Natural killer cell (primary cell): Measurements from ENCODE around the gene SLC35A2. TPM values are rescaled to one million over a fixed set of nuclear protein-coding genes. Genes with fewer than 3 reads are reported as not detected.

Source experiments
- ATAC-seq, 3 donors: fragments of 150-1000 bp in 2 of 3; fragments of 200-7000 bp in 1 of 3; cut with Tn5 transposase; 1 replicate in 1 of 3; 2 replicates in 2 of 3; pipeline ENCODE4 v1.10.0; 2021; ENCODE audit warnings: mild to moderate bottlenecking in 2 of 3, moderate library complexity in 2 of 3
- DNase-seq, 2 donors: peaks; one replicate each; pipeline versions ENCODE4 v3.0.0 to v3.0.0-alpha.2; 2013 to 2021; ENCODE audit warnings: mixed read lengths in 1 of 2
- H3K27ac ChIP-seq: one replicate; pipeline ENCODE4 v1.5.1; 2013; ENCODE audit warnings: mild to moderate bottlenecking, low read length
- H3K27me3 ChIP-seq: one replicate; pipeline ENCODE4 v1.6.1; 2013; ENCODE audit warnings: low read length; ENCODE audit not compliant: control insufficient read depth, insufficient read depth
- H3K36me3 ChIP-seq: one replicate; pipeline ENCODE4 v1.6.1; 2013; ENCODE audit warnings: low read length; ENCODE audit not compliant: control insufficient read depth, insufficient read depth
- H3K4me1 ChIP-seq: one replicate; pipeline ENCODE4 v1.6.1; 2013; ENCODE audit warnings: low read length; ENCODE audit not compliant: control insufficient read depth, insufficient read depth
- H3K4me3 ChIP-seq: one replicate; pipeline ENCODE4 v1.5.1; 2013; ENCODE audit warnings: low read length
- H3K9me3 ChIP-seq: one replicate; pipeline ENCODE4 v1.6.1; 2013; ENCODE audit warnings: low read length; ENCODE audit not compliant: control insufficient read depth, insufficient read depth
- H3K27ac Mint-ChIP-seq, 2 donors: one replicate each; pipeline ENCODE4 v1.8.0; 2022; ENCODE audit warnings: mild to moderate bottlenecking in 2 of 2, mixed read lengths in 2 of 2, moderate library complexity in 1 of 2
- H3K27me3 Mint-ChIP-seq, 2 donors: one replicate each; pipeline ENCODE4 v1.8.0; 2022; ENCODE audit warnings: low read depth in 2 of 2, mixed read lengths in 2 of 2
- H3K36me3 Mint-ChIP-seq: one replicate; pipeline ENCODE4 v1.8.0; 2022; ENCODE audit warnings: mixed read lengths
- H3K4me1 Mint-ChIP-seq, 2 donors: one replicate each; pipeline ENCODE4 v1.8.0; 2022; ENCODE audit warnings: mixed read lengths in 2 of 2
- H3K4me3 Mint-ChIP-seq: one replicate; pipeline ENCODE4 v1.8.0; 2022; ENCODE audit warnings: mild to moderate bottlenecking, moderate library complexity, mixed read lengths
- H3K9me3 Mint-ChIP-seq, 2 donors: one replicate each; pipeline ENCODE4 v1.8.0; 2022; ENCODE audit warnings: mixed read lengths in 2 of 2
- CTCF ChIP-seq: fragments of 200-600 bp; IDR thresholded peaks from one replicate; pipeline ENCODE4 v1.8.0; 2022; ENCODE audit warnings: antibody characterized with exemption
- WGBS: methylation state at CpG from one replicate; pipeline ENCODE4 v1.1.7; 2013; ENCODE audit warnings: missing lambda C conversion rate; ENCODE audit not compliant: insufficient coverage; 5-methylcytosine and 5-hydroxymethylcytosine counted together
- intact Hi-C: fragments of 100-400 bp; cut with micrococcal nuclease; formaldehyde crosslinking; loops from one replicate; pipeline ENCODE4 v1.14.2; 2022
- total RNA-seq, 4 donors: library from RNA; stranded (reverse); fragments of 120-200 nt in 1 of 4; gene quantifications; one replicate each; pipeline versions ENCODE4 v1.2.3 to v1.2.4, GENCODE V29; 2013 to 2022

SLC35A2 gene
- 10 to 100 TPM; 16.5 to 30.1 (median 18.3) TPM for total RNA-seq
- 8.6 TPM for total RNA-seq (2013)

- under 1% methylated on average over 60 of the region's 60 CpGs for WGBS
- Mint-ChIP-seq H3K9me3 (no peaks in the 10 kb centered on the region), H3K36me3 (no peaks in the 10 kb centered on the region), H3K27ac (peak within 1 kb of the TSS; percentile 94 to 97), H3K4me1 (peaks cover 32 to 35% of the 10 kb centered on the region in 2 donors), H3K27me3 (peaks cover 0 to 13% of the 10 kb centered on the region in 2 donors), H3K4me3 (peak within 1 kb of the TSS; percentile 92)
- intact Hi-C loops: loop anchor here (2.0 to 10.0 kb wide), 3 partner anchors 15 to 107 kb away; partner anchors contain the start of genes GRIPAP1, HDAC6, PQBP1 and TIMM17B
- Histone ChIP-seq H3K4me1 (peaks cover 47% of the 10 kb centered on the region), H3K9me3 (no peaks in the 10 kb centered on the region), H3K4me3 (peak within 1 kb of the TSS; percentile 68), H3K27me3 (no peaks in the 10 kb centered on the region), H3K27ac (peak within 1 kb of the TSS; percentile 86), H3K36me3 (peaks cover 39% of the 10 kb centered on the region)
- TF ChIP-seq CTCF: no peak
- ATAC-seq (peak; percentile 75 to 87 (median 83)), DNase-seq (peak; percentile 84 to 92)
Observed at GRCh38 chrX:48911412-48912182, at the start of gene SLC35A2. SLC35A2 (minus strand) TSS chrX:48911646; CDS start chrX:48911636, 10 bp downstream.

- ATAC-seq: no peak
- no peaks in the 10 kb centered on the region for H3K9me3 ChIP-seq
- H3K4me3 ChIP-seq: no peak overlapping the region
- peaks cover 9% of the 10 kb centered on the region for H3K36me3 ChIP-seq
- 27% methylated on average over 2 of the region's 2 CpGs for WGBS
- Mint-ChIP-seq H3K36me3 (no peaks in the 10 kb centered on the region), H3K4me1 (peaks cover 10 to 32% of the 10 kb centered on the region in 2 donors), H3K27ac (peak overlapping the region; percentile 79 to 100), H3K4me3 (peak overlapping the region; percentile 14), H3K9me3 (no peaks in the 10 kb centered on the region), H3K27me3 (peaks cover 0 to 7% of the 10 kb centered on the region in 2 donors)
- intact Hi-C loops: no loop called here
- no peak overlapping the region for H3K27ac ChIP-seq
- no peak for TF ChIP-seq CTCF
- H3K4me1 ChIP-seq: peaks cover 23% of the 10 kb centered on the region
- DNase-seq: no peak
- H3K27me3 ChIP-seq: no peaks in the 10 kb centered on the region
Observed at GRCh38 chrX:48960291-48960690, 48.8 kb upstream of the SLC35A2 start.

- Mint-ChIP-seq H3K4me1 (peaks cover 18 to 41% of the 10 kb centered on the region in 2 donors), H3K9me3 (no peaks in the 10 kb centered on the region), H3K27me3 (peaks cover 0 to 7% of the 10 kb centered on the region in 2 donors), H3K4me3 (peak overlapping the region; percentile 96), H3K27ac (peak overlapping the region; percentile 100), H3K36me3 (no peaks in the 10 kb centered on the region)
- H3K27me3 ChIP-seq: no peaks in the 10 kb centered on the region
- peak overlapping the region; percentile 98 for H3K27ac ChIP-seq
- intact Hi-C loops: loop anchor here (1.0 to 5.0 kb wide), 6 partner anchors 39 to 1301 kb away; partner anchors contain the start of genes GRIPAP1, HDAC6, PIM2 and PQBP1
- TF ChIP-seq CTCF: no peak
- WGBS: 0% methylated on average over 21 of the region's 21 CpGs
- DNase-seq: peak in 1 of 2 donors; percentile 55
- no peaks in the 10 kb centered on the region for H3K9me3 ChIP-seq
- no peak for ATAC-seq
- peak overlapping the region; percentile 57 for H3K4me3 ChIP-seq
- peaks cover 20% of the 10 kb centered on the region for H3K36me3 ChIP-seq
- H3K4me1 ChIP-seq: peaks cover 36% of the 10 kb centered on the region
Observed at GRCh38 chrX:48958635-48959094, 47.2 kb upstream of the SLC35A2 start.
